GM10266 (cell line): Measurements from ENCODE around the gene OLFML3.
"Not testable (repeated sequence)": the region's sequence is repeated elsewhere in the genome, so short reads cannot be mapped to it uniquely, and the experiment has no call there.

ENCODE experiments used
- DNase-seq: peaks from one replicate; pipeline ENCODE4 v3.0.0; 2012; ENCODE audit errors: extremely low spot score
- TF ChIP-seq, protein P1 (sequence below): IDR thresholded peaks from 2 replicates; pipeline ENCODE4 v1.5.1; 2012; ENCODE audit warnings: mild to moderate bottlenecking, low read depth; ENCODE audit not compliant: control insufficient read depth, insufficient read depth; ENCODE audit errors: missing control alignments

OLFML3 gene

DNA sequence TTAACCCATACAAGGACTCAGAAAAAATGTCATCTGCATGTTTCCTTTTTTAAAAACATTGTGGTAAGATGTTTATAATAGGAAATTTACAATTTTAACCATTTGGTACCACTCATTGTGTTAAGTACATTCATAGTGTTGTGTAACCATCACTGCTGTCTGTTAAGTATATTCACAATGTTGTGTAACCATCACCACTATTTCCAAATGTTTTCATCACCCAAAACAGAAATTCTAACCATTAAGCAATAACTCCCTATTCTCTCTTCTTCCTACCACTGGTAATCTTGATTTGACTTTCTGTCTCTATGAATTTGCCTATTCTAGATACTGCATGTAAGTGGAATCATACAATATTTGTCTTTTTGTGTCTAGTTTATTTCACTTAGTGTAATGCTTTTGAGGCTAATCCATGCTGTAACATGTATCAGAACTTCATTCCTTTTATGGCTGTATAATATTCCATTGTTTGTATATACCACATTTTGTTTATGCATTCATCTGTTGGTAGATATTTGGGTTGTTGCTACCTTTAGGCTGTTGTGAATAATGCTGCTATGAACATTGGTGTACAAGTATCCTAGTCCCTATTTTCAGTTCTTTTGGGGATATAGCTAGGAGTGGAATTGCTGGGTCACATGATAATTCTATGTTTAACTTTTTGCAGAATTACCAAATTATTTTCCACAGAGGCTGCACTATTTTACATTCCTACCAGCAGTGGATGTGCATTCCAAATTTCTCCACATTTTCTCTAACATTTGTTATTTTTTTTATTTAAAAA is 36.1 kb upstream of the OLFML3 start:
- TF ChIP-seq, protein P1, sequence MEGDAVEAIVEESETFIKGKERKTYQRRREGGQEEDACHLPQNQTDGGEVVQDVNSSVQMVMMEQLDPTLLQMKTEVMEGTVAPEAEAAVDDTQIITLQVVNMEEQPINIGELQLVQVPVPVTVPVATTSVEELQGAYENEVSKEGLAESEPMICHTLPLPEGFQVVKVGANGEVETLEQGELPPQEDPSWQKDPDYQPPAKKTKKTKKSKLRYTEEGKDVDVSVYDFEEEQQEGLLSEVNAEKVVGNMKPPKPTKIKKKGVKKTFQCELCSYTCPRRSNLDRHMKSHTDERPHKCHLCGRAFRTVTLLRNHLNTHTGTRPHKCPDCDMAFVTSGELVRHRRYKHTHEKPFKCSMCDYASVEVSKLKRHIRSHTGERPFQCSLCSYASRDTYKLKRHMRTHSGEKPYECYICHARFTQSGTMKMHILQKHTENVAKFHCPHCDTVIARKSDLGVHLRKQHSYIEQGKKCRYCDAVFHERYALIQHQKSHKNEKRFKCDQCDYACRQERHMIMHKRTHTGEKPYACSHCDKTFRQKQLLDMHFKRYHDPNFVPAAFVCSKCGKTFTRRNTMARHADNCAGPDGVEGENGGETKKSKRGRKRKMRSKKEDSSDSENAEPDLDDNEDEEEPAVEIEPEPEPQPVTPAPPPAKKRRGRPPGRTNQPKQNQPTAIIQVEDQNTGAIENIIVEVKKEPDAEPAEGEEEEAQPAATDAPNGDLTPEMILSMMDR = no peak
- DNase-seq = no peak

DNA sequence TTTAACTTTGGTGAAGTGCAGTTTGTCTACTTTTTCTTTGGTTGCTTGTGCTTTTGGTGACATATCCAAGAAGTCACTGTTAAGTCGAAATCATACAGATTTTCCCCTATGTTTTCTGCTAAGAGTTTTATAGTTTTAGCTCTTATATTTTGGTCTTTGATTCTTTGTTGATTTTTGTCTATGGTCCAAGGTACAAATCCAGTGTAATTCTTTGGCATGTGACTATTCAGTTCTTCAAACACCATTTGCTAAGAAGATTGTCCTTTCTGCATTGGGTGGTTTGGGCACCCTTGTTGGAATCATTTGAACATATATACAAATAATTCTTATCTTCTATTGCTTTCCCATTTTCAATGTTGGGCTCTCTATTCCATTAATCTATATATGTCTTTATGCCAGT is 33.9 kb upstream of the OLFML3 start:
- no peak for DNase-seq
- TF ChIP-seq, protein P1 = no peak

DNA sequence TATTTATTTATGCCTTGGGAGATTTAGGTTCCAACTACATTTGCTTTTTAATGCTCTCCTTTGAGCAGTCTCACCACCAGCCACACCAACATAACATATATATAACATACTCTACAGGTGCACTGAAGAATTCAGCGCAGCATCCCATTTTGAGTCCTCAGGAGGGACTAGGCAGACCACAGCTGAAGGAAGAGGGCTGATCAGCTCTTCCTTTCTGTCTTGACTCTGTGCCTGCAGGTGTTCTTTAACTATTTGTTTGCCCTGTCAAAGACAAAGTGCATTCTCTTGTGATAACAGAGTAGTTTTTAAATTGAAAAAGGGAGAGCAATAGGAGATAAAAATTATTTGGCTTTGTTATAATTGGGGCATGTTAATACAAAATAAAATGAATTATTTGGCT is 33.2 kb upstream of the OLFML3 start:
- TF ChIP-seq, protein P1 = no peak
- no peak for DNase-seq

DNA sequence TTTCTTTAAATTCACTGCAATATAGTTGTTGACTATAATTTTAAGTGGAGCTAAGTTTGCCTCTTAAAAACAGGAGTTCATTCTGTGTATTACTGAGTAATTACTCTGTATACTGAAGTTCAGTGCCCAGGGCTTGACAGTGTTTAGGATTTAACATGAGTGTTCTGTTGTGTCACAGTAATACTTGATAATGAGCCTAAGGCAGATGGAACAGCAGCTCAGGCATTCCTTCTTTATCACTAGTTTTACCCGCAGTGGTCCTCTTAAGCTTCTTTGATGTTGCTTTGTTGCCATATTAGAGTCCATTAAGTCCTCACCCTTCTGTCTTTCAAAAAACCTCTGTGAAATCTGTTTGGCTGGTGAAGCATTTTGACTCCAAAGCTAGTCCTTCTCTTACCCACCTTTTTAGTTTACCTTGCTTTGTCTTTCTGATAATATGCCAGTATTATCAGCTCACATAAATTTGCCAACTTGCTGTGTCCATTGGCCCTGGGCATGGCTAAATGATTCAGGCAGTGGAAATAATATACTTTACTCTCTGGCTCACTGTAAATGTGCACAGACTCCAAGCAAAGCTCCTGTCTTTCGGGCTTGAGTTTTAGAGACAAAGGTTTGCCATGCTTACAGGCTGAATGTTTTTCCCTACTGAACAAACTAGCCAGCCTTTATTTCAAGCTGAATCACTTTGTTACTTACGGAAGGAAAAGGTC is 32.4 kb upstream of the OLFML3 start:
- TF ChIP-seq, protein P1 = no peak
- no peak for DNase-seq

DNA sequence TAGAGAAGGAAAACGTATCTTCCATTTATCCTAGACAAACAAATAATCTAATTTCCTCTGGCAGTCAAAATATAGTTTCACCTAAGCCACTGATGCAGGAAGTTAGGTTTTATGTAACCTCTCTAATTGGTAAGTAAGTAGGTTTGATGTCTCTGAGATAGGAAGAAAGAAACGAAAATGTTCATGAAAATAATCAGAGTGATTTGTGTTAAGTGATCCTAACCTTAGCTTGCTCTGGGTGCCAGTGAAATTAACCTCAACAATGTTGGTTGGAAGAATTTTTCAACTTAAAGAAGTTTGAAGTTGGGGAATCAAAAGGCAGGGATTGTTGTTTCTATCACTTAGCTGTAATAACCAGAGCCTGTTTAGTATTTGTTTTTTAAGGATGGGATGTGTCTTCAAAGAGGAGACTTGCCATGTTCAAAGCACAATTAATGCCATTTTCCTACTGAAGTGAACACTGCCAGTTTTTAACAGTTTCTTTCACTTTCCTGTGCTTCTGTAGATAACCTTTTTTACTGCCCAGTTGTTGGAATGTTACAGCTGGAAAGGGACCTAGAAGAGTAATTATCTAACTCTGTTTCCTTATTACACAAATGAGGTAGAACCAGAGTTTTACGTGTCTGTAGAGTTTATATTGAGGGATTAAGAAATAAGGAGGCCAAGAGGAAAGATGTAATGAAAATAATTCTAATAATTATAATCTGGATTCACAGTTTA is 31.7 kb upstream of the OLFML3 start:
- DNase-seq = no peak
- TF ChIP-seq, protein P1 = no peak

DNA sequence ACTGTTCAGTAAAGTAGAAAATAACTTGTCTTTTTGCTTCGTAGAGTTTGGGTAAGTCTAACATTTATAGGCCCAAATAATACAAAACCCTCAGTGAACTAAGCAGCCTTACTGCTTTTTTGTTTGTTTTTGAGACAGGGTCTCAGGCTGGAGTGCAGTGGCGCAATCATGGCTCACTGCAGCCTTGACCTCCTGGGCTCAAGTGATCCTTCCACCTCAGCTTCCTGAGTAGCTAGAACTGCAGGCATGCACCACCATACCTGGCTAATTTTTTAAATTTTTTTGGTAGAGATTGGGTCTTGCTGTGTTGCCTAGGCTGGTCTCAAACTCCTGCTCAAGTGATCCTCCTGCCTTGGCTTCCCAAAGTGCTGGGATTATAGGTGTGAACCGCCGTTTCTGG is 31.1 kb upstream of the OLFML3 start:
- not testable (repeated sequence) for DNase-seq

DNA sequence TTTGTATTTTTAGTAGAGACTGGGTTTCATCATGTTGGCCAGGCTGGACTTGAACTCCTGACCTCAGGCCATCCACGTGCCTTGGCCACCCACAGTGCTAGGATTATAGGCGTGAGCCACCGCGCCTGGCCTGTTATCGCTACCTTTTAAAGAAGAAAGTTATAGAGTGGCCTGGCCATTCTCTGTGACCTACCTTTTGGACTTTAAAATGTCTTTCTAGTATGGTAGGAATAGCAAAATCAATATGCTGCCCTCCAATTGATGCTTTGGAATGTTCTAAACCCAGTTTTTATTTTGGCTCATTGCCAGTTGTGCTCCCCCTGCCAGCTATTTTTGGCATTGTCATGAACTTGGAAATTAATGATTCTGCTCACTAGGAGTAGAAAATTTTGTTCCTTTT is 30.3 kb upstream of the OLFML3 start:
- DNase-seq = no peak
- TF ChIP-seq, protein P1 = no peak
